HG02840 (cell line): Measurements from ENCODE around the gene MRFAP1L1.
"Not testable (repeated sequence)": the region's sequence is repeated elsewhere in the genome, so short reads cannot be mapped to it uniquely, and the experiment has no call there.

ENCODE experiments used
- ATAC-seq: cut with Tn5 transposase; IDR thresholded peaks from one replicate; pipeline ENCODE4 v1.9.1; 2021; ENCODE audit warnings: mild to moderate bottlenecking, moderate library complexity, moderate number of reproducible peaks; ENCODE audit not compliant: unreplicated experiment, low FRiP score

MRFAP1L1 gene

DNA sequence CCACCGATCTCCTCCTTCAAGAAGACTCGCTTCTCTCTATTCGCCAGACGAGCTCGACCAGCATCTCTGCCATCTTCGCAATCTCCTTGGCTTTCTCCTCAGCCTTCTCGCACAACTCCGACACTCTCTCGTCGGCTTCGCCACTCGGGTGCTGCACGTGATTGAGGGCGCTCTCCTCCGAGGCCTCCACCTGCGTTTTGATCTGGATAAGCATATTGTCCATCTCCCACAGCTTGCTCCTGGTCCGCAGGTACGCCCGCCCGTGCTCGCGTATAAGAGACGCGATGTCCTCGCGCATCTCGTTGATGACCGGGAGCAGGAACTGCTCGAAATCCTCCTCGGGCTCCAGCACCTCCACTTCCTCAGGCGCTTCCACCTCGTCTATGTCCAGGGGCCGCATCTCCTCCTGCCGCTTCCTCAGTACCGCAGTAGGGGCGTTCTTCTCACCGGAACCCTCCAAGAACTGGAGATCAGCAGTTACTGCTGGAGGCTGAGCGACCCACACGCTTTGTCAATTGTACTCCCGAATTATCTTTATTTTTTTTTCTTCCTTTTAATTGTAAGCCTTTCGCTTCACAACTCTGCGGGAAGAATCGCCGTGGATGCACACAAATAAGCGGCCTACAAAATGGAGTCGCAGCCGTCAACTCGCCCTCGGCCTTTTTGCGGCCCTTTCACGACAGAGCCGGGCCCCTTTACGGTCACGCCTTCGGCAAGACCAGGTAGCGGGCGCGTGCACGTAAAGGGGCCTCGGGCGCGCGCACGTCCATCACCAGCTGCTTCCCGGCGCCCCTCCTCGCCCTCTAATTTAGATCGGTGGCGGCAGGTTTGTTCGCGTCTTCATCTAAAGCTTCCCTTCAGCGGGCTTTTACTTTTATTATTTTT, at the start of gene MRFAP1L1:
MRFAP1L1 (minus strand) TSS at position 636 of the 885 bp plus-strand sequence; CDS start at position 400, 236 bp downstream.
- ATAC-seq = peak; percentile 60

DNA sequence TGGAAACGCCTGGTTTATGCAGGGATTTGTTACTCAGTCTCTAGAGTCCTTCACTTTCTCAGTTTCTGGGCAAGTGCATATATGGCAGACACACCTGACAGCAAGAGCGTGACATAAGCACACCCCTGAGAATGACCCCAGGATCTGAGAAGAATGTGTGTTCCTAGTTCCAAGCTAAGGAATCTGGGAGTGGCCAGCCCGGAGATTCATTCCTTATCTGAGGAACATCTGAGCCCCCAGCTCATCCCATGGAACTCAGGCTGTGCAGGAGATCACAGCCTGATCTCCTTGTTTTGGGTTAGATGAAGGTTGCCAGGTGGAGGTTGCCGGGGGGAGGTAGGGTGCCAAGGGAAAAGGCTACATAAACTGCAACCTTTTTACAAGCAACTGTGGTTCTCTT, 49.1 kb upstream of the MRFAP1L1 start:
- ATAC-seq = no peak

- not testable (repeated sequence) for ATAC-seq
These were observed 46.7 kb upstream of the MRFAP1L1 start for GRCh38 chr4:6756345-6756744.

- no peak for ATAC-seq
These were observed 45.6 kb upstream of the MRFAP1L1 start for GRCh38 chr4:6755088-6755753.

- ATAC-seq = no peak
These were observed 44.9 kb upstream of the MRFAP1L1 start for GRCh38 chr4:6754481-6755087.

- no peak for ATAC-seq
These were observed 44.2 kb upstream of the MRFAP1L1 start for GRCh38 chr4:6753891-6754290.

GRCh38 chr4:6753103-6753560, 43.5 kb upstream of the MRFAP1L1 start:
- ATAC-seq = no peak

DNA sequence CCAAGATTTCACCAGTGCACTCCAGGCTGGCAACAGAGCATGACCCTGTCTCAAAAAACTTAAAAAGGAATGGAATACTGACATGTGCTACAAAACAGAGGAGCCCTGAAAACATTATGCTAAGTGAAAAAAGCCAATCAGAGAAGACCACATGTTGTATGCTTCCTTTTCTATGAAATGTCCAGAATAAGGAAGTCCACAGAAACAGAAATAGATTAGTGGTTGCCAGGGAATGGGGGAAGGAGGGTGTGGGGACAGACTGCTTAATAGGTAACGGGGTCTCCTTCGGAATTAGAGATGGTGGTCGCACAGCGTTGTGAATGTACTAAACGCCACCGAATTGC, 42.8 kb upstream of the MRFAP1L1 start:
- no peak for ATAC-seq

DNA sequence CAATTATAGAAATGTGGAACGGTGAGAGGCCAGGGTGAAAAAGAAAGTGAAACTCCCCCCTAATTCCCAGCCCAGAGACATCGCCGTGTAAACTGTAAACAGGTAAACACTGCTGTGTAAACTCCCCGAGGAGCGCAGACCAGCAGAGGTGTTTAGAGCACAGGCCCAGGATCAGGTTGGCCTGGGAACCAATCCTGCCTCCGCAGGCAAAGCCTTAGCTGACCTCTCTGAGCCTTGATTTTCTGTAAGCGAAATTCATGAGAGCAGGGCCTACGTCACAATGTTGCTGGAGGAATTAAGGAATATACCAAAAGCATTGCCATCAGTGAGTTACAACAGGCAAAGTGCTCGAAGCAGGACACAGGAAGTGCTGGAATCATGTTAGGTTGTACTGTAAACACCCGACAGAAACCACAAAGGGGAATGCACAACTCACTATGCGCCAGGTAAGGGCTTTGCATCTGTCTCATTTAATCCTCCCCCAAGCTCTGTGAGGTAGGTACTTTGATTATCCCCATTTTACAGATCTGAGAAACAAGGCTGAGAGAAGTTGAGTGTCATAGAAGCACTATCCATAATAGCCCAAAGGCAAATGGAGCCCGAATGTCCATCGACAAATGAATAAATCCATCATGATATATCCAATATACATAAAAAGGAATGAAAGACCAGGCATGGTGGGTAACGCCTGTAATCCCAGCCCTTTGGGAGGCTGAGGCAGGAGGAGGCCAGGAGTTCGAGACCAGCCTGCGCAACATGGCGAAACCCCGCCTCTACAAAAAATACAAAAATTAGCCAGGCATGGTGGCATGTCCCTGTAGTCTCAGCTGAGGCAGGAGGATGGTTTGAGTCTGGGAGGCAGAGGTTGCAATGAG, 42.2 kb upstream of the MRFAP1L1 start:
- no peak for ATAC-seq

- no peak for ATAC-seq
These were observed 40.9 kb upstream of the MRFAP1L1 start for GRCh38 chr4:6750286-6751221.

- no peak for ATAC-seq
These were observed 39.9 kb upstream of the MRFAP1L1 start for GRCh38 chr4:6749340-6750171.

GRCh38 chr4:6748286-6748685, 38.6 kb upstream of the MRFAP1L1 start:
- ATAC-seq = no peak

DNA sequence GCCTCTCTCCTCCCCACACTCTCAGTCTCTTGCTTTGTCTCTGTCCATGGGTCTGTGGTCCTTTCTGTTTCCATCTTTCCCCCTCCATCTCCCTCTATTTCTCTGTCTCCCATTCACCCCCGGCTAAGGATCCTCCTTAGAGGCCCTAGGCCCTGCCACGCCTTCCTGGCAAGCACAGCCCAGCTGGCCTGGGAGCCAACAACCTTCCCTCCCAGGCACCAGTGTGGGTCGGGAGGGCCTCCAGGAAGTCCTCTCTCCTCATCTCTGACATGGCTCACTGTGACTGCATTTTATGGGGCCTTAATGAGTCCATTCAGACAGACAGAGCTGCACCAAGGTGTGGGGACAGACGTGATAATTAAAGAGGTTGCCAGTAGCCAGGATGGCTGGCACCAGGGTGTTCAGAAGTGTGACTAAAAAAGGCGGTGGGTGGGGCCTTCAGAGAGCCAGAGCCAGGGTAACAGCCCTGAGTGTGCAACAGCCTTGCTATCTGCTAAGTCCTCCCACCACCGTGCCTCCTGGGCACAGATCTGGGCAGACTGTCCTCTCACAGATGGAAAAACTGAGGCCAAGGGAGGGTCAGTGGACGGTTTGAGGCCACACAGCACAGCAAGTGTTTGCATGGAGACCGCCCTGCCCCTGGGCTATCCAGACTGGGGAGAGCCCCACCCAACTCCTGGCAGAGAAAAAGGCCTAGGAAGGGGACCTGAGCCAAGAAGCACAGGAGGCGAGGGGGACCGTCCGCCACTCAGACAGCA, 37.8 kb upstream of the MRFAP1L1 start:
- ATAC-seq = no peak

GRCh38 chr4:6746721-6747293, 37.1 kb upstream of the MRFAP1L1 start:
- ATAC-seq = no peak

DNA sequence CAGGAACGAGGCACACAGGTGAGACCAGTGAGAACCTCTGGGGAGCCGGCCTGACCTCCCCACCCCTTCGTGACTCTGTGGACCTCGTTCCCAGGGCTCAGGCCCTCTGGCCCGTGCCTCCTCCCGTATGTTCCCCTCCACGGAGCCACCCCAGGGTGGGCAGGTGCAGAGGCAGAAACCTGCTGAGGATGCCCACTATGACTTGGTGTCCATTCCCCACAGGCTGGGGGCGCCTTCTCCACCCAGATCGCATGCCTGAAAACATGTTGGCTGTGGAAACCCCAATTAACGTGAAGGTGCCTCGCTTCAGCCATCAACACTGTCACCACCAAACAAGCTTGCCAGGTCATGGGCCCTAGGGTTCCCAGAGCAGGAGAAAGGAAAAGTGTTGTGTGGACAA, 33.3 kb upstream of the MRFAP1L1 start:
- no peak for ATAC-seq

- ATAC-seq = no peak
These were observed 32.8 kb upstream of the MRFAP1L1 start for GRCh38 chr4:6742507-6742906.

DNA sequence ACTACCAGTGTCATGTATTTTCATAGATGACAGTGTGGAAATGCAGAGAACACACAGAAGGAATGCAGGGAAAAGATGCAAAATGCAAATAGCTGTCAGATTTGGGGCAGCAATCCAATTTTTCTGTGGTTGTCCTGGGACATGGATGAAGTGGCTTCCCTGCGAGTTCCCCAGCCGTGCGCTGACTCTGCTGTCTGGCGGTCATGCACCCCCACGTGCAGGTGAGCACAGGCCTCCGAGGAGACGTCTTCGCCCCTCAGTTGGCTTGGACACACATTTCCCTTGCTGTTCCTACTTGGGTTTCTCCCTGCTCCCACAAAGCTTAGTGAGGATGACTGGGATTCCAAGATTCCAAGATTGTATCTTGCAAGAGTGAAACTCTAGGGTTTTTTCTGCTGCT, 30.7 kb upstream of the MRFAP1L1 start:
- no peak for ATAC-seq
